Tibial nerve (tissue), 4 donors: ENCODE measurements around the gene ELMOD1. TPM values are rescaled to one million over a fixed set of nuclear protein-coding genes. Genes with fewer than 3 reads are reported as not detected.

Experiments used
- DNase-seq, 2 donors: peaks; one replicate each; pipeline ENCODE4 v3.0.0-alpha.2; 2019; ENCODE audit warnings: low spot score in 2 of 2
- H3K27ac ChIP-seq, 4 donors: fragments of 200-600 bp; sonication (generic) in 3 of 4; one replicate each; pipeline ENCODE4 v1.5.1; 2017 to 2019; ENCODE audit warnings: mild to moderate bottlenecking in 1 of 4
- H3K27me3 ChIP-seq, 2 donors: fragments of 200-600 bp; sonication (generic) in 1 of 2; one replicate each; pipeline versions ENCODE4 v1.5.1 to v1.6.0; 2017 to 2019
- H3K36me3 ChIP-seq, 3 donors: fragments of 200-600 bp; sonication (generic); one replicate each; pipeline ENCODE4 v1.5.1; 2018 to 2019
- H3K4me1 ChIP-seq, 4 donors: fragments of 200-600 bp; sonication (generic) in 3 of 4; one replicate each; pipeline ENCODE4 v1.5.1; 2017 to 2019
- H3K4me3 ChIP-seq, 4 donors: fragments of 200-600 bp; sonication (generic) in 3 of 4; one replicate each; pipeline ENCODE4 v1.5.1; 2017 to 2019; ENCODE audit warnings: mild to moderate bottlenecking in 1 of 4, moderate library complexity in 1 of 4
- H3K9me3 ChIP-seq, 4 donors: fragments of 200-600 bp; sonication (generic) in 3 of 4; one replicate each; pipeline ENCODE4 v1.5.1; 2017 to 2019
- EP300 ChIP-seq, 2 donors: sonication (generic); formaldehyde crosslinking; IDR thresholded peaks; one replicate each; pipeline ENCODE4 v1.6.1; 2017; ENCODE audit warnings: antibody characterized with exemption in 2 of 2, mild to moderate bottlenecking in 1 of 2
- POLR2A ChIP-seq, 2 donors: fragments of 450-650 bp; IDR thresholded peaks; one replicate each; pipeline ENCODE4 v1.6.1; 2017; ENCODE audit warnings: antibody characterized with exemption in 2 of 2, mild to moderate bottlenecking in 2 of 2, moderate library complexity in 2 of 2
- WGBS, 2 donors: methylation state at CpG; one replicate each; pipeline ENCODE4 v1.1.5; 2018; 5-methylcytosine and 5-hydroxymethylcytosine counted together
- total RNA-seq, 4 donors: library from RNA; depleted of rRNA; stranded (reverse); fragments of >200 nt; gene quantifications; one replicate each; pipeline ENCODE4 v1.1.0, GENCODE V29; 2016
- TF ChIP-seq, protein P1 (sequence below), 5 experiments: fragments of 200-600 bp in 3 of 5; fragments of 450-650 bp in 2 of 5; sonication (generic) in 3 of 5; IDR thresholded peaks; one replicate each; pipeline ENCODE4 v1.5.1; 2016 to 2019; ENCODE audit warnings: antibody characterized with exemption in 5 of 5, mild to moderate bottlenecking in 3 of 5, moderate library complexity in 2 of 5

The ELMOD1 gene
- total RNA-seq, 4 donors from 2014 or later = 0.30 to 1.2 (median 0.85) TPM

DNA sequence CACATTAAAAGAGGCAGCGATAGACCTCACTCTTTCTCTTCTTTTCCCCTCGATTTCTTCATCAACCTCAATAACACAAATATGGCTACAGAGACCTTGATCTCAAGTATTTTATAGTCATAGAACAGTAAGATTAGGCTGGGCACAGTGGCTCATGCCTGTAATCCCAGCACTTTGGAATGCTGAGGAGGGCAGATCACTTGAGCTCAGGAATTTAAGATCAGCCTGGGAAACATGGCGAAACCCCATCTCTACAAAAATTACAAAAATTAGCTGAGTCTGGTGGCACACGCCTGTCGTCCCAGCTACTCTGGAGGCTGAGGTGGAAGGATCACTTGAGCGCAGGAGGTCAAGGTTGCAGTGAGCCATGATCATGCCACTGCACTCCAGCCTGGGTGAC lies 106.3 kb downstream of the ELMOD1 start:
- DNase-seq = no peak
- Histone ChIP-seq H3K4me1 (peaks cover 0 to 7% (median 0%) of the 10 kb centered on the region in 4 donors), H3K27me3 (no peaks in the 10 kb centered on the region), H3K27ac (no peak overlapping the region), H3K9me3 (no peaks in the 10 kb centered on the region), H3K4me3 (no peak overlapping the region), H3K36me3 (no peaks in the 10 kb centered on the region)
- WGBS, 2 donors = 75 to 77% methylated on average over 6 of the region's 6 CpGs
- TF ChIP-seq POLR2A (IDR thresholded peaks at IDR 0.05) = no peak

DNA sequence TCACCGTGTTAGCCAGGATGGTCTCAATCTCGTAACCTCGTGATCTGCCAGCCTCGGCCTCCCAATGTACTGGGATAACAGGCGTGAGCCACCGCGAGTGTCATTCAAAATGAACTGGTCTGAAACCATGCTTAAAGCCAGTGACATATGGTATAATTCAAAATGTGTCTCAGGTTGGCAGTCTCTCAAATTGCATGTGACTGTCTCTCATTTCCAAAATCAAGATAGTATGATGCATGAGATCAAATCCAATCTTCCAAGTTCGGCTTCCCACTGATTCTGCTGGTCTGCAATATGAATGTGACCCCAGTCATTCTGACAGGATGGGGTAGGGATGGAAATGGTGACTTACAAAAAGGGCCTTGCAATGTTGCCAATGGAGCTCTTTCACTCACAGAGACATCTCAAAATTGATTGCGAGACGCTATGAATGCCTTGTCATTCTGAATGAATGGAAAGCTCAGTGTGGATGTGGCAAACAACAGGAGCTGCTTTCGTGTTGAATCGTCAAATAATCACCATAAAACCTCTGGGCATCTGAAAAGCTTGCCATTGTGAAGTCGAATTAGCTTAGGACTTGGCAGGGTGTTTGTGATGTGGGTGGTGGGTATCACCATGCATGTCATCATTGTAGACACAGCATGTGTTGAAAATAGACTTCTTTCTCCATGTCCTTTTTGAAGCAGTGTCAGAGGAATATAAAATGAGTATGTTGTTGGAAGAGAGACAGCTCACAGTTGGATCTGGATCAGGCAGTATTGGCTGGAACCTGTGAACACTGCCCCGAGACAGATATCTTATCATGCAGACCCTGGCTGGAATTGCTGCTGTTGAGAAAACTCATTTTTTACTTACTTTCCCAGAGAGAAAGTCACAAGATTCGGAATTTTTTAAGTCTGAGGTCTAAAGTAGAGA lies 108.7 kb downstream of the ELMOD1 start:
- H3K27me3 ChIP-seq = no peaks in the 10 kb centered on the region
- peaks cover 0 to 7% (median 0%) of the 10 kb centered on the region in 4 donors for H3K4me1 ChIP-seq
- H3K9me3 ChIP-seq = no peaks in the 10 kb centered on the region
- H3K4me3 ChIP-seq = no peak overlapping the region
- WGBS, 2 donors = 72 to 73% methylated on average over 15 of the region's 15 CpGs
- no peak for DNase-seq
- TF ChIP-seq EP300 (IDR thresholded peaks at IDR 0.05) (no peak), POLR2A (IDR thresholded peaks at IDR 0.05) (no peak)
- TF ChIP-seq, protein P1, sequence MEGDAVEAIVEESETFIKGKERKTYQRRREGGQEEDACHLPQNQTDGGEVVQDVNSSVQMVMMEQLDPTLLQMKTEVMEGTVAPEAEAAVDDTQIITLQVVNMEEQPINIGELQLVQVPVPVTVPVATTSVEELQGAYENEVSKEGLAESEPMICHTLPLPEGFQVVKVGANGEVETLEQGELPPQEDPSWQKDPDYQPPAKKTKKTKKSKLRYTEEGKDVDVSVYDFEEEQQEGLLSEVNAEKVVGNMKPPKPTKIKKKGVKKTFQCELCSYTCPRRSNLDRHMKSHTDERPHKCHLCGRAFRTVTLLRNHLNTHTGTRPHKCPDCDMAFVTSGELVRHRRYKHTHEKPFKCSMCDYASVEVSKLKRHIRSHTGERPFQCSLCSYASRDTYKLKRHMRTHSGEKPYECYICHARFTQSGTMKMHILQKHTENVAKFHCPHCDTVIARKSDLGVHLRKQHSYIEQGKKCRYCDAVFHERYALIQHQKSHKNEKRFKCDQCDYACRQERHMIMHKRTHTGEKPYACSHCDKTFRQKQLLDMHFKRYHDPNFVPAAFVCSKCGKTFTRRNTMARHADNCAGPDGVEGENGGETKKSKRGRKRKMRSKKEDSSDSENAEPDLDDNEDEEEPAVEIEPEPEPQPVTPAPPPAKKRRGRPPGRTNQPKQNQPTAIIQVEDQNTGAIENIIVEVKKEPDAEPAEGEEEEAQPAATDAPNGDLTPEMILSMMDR (IDR thresholded peaks at IDR 0.05) = no peak
- no peak overlapping the region for H3K27ac ChIP-seq
- H3K36me3 ChIP-seq = no peaks in the 10 kb centered on the region

DNA sequence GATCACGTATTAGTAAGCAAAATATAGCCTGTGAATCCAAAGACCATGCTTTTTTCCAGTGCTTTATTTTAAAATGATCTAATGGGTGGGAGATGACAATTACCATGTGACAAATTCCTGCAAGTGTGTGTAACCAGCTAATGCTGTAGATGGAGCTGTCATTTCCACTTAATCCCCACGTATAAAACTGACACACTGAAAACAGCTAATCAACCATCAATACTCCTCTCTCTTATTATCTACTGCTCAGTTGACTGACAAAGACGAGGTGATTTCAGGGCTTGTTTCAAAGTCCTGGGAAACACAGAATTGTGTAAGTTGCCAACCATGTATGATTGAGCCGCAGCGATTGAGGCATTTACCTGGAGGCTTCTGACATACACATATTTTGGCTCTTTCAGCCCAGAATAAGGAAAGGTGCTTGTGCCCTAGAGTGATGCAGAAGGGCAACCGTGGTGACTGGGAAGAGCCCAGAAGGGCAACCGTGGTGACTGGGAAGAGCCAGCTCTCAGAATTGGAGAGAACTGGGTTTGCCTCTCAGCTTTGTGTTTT lies 111.2 kb downstream of the ELMOD1 start:
- Histone ChIP-seq H3K4me3 (no peak overlapping the region), H3K27me3 (no peaks in the 10 kb centered on the region), H3K36me3 (no peaks in the 10 kb centered on the region), H3K27ac (no peak overlapping the region), H3K4me1 (no peaks in the 10 kb centered on the region), H3K9me3 (no peaks in the 10 kb centered on the region)
- 81 to 86% methylated on average over 7 of the region's 7 CpGs for WGBS, 2 donors
- no peak for DNase-seq
- TF ChIP-seq EP300 (IDR thresholded peaks at IDR 0.05) = no peak
- TF ChIP-seq, protein P1 (IDR thresholded peaks at IDR 0.05) = no peak
- no peak for TF ChIP-seq POLR2A (IDR thresholded peaks at IDR 0.05)

DNA sequence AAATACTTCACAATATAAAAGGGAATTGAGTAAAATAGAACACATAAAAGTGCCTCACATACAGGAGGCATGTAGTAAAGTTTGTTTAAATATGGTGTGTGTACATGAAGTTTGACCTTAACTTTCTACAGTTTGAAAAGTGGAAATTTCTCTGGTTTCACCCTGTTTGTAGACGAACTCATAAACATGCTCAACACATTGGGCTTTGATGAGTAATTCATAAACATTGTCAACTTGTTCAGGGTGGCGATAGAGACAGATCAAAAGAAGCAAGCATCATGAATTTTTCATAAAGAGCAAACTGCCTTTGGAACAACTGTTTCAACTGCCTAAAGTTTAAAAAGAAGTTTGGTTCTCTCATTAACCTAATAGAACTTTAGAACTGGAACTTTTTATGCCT lies 111.8 kb downstream of the ELMOD1 start:
- no peak for DNase-seq
- Histone ChIP-seq H3K27ac (no peak overlapping the region), H3K36me3 (no peaks in the 10 kb centered on the region), H3K9me3 (no peaks in the 10 kb centered on the region), H3K4me1 (no peaks in the 10 kb centered on the region), H3K4me3 (no peak overlapping the region), H3K27me3 (no peaks in the 10 kb centered on the region)
- WGBS, 2 donors = 63 to 67% methylated on average over 2 of the region's 2 CpGs
- TF ChIP-seq POLR2A (IDR thresholded peaks at IDR 0.05) (no peak), EP300 (IDR thresholded peaks at IDR 0.05) (no peak)
- TF ChIP-seq, protein P1 (IDR thresholded peaks at IDR 0.05) = no peak

DNA sequence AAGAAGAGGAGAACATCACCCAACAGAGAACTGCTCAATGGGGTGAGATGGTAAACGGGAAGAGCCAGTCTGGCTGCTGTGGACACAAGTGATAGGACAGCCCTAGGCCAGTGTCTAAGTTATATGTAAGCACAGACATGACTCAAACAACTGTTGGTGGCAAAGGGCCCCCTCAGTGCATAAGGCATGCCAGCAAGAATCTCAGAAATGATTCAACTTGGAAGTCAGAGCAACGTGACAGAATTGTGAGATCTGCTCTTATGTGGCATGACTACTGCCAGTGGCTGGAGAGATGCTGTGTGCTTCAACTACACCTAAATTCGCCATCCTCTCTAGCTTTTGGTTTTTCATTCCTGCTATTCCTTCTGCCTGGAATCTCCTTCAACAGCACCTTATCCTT lies 113.5 kb downstream of the ELMOD1 start:
- no peak overlapping the region for H3K27ac ChIP-seq
- TF ChIP-seq EP300 (IDR thresholded peaks at IDR 0.05) = no peak
- no peak for TF ChIP-seq POLR2A (IDR thresholded peaks at IDR 0.05)
- TF ChIP-seq, protein P1 (IDR thresholded peaks at IDR 0.05) = no peak
- H3K27me3 ChIP-seq = no peaks in the 10 kb centered on the region
- WGBS, 2 donors = 80 to 85% methylated on average over 3 of the region's 3 CpGs
- H3K36me3 ChIP-seq = no peaks in the 10 kb centered on the region
- DNase-seq = no peak
- H3K4me3 ChIP-seq = no peak overlapping the region
- H3K4me1 ChIP-seq = no peaks in the 10 kb centered on the region
- H3K9me3 ChIP-seq = no peaks in the 10 kb centered on the region
